ENCODE results near the gene LYZL4. TPM values are rescaled to one million over a fixed set of nuclear protein-coding genes. Genes with fewer than 3 reads are reported as not detected.

LYZL4 gene
- polyA plus RNA-seq, 1 of the 3 experiments (the other 2 are of a cell fraction): not detected

GRCh38 chr3:42456211-42456610, 45.8 kb upstream of the LYZL4 start:
- no peaks in the 10 kb centered on the region for H3K4me1 ChIP-seq (ENCODE audit: control insufficient read depth in 1 of 2, insufficient read depth in 2 of 2, low read depth in 1 of 2, low read length in 1 of 2)
- no peaks in the 10 kb centered on the region for H3K79me2 ChIP-seq (ENCODE audit: insufficient read depth)
- H3K4me2 ChIP-seq: no peak overlapping the region
- no peaks in the 10 kb centered on the region for H3F3A ChIP-seq (replicated peaks; ENCODE audit: insufficient read depth)
- H3K27me3 ChIP-seq (ENCODE audit: insufficient read depth): no peaks in the 10 kb centered on the region
- H3K4me3 ChIP-seq (ENCODE audit: low read depth in 2 of 2, low read length in 1 of 2): no peak overlapping the region
- H3K27ac ChIP-seq (ENCODE audit: low read depth in 2 of 2, low read length in 1 of 2): no peak overlapping the region
- H3K9ac ChIP-seq: no peak overlapping the region
- POLR2A ChIA-PET: no interaction called here
- H4K20me1 ChIP-seq (ENCODE audit: insufficient read depth): no peaks in the 10 kb centered on the region
- no peaks in the 10 kb centered on the region for H3K36me3 ChIP-seq (replicated peaks in 1 of 2; ENCODE audit: control insufficient read depth in 1 of 2, insufficient read depth in 2 of 2, low read length in 1 of 2)
- no peaks in the 10 kb centered on the region for H3K9me2 ChIP-seq
- TF ChIP-seq SIN3A (IDR thresholded peaks at IDR 0.05; ENCODE audit: borderline replicate concordance, low read depth, low read length): no peak
- TF ChIP-seq EP300 (IDR thresholded peaks at IDR 0.05; ENCODE audit: borderline replicate concordance in 1 of 2, low read depth in 1 of 2, low read length in 1 of 2): no peak
- no peak for TF ChIP-seq MXI1 (IDR thresholded peaks at IDR 0.05; ENCODE audit: low read depth, low read length)
- TF ChIP-seq CHD2 (IDR thresholded peaks at IDR 0.05; ENCODE audit: low read length, partially characterized antibody): no peak
- TF ChIP-seq TAF1 (IDR thresholded peaks at IDR 0.05; ENCODE audit: borderline replicate concordance, low read depth, low read length): no peak
- CTCF ChIA-PET: interaction anchor here (1.1 to 1.7 kb wide), 2 partner anchors 45 to 208 kb away, joined by 3 to 6 read pairs; no protein-coding TSS in a partner anchor
- no peak for DNase-seq
- no peak overlapping the region for H2AFZ ChIP-seq (ENCODE audit: low read depth)
- H3K9me3 ChIP-seq: no peaks in the 10 kb centered on the region

GRCh38 chr3:42451546-42452230, 41.3 kb upstream of the LYZL4 start:
- H2AFZ ChIP-seq (ENCODE audit: low read depth): no peak overlapping the region
- no peaks in the 10 kb centered on the region for H3F3A ChIP-seq (replicated peaks; ENCODE audit: insufficient read depth)
- no peaks in the 10 kb centered on the region for H4K20me1 ChIP-seq (ENCODE audit: insufficient read depth)
- no peaks in the 10 kb centered on the region for H3K9me3 ChIP-seq
- no peaks in the 10 kb centered on the region for H3K36me3 ChIP-seq (replicated peaks in 1 of 2; ENCODE audit: control insufficient read depth in 1 of 2, insufficient read depth in 2 of 2, low read length in 1 of 2)
- no peak for DNase-seq
- H3K79me2 ChIP-seq (ENCODE audit: insufficient read depth): no peaks in the 10 kb centered on the region
- 58% methylated on average over 2 of the region's 2 CpGs for WGBS (ENCODE audit: low lambda C conversion rate)
- no peak overlapping the region for H3K27ac ChIP-seq (ENCODE audit: low read depth in 2 of 2, low read length in 1 of 2)
- CTCF ChIA-PET: interaction anchor here (1.1 to 1.8 kb wide), 2 partner anchors 10 to 204 kb away, joined by 3 to 9 read pairs; no protein-coding TSS in a partner anchor
- no peaks in the 10 kb centered on the region for H3K9me2 ChIP-seq
- no peaks in the 10 kb centered on the region for H3K4me1 ChIP-seq (ENCODE audit: control insufficient read depth in 1 of 2, insufficient read depth in 2 of 2, low read depth in 1 of 2, low read length in 1 of 2)
- POLR2A ChIA-PET: no interaction called here
- H3K9ac ChIP-seq: no peak overlapping the region
- H3K4me3 ChIP-seq (ENCODE audit: low read depth in 2 of 2, low read length in 1 of 2): no peak overlapping the region
- H3K27me3 ChIP-seq (ENCODE audit: insufficient read depth): no peaks in the 10 kb centered on the region
- TF ChIP-seq SIN3A (IDR thresholded peaks at IDR 0.05; ENCODE audit: borderline replicate concordance, low read depth, low read length): no peak
- TF ChIP-seq USF2 (IDR thresholded peaks at IDR 0.05; ENCODE audit: borderline replicate concordance, low read depth, low read length): no peak
- TF ChIP-seq USF1 (IDR thresholded peaks at IDR 0.05; ENCODE audit: borderline replicate concordance, low read depth): no peak
- TF ChIP-seq MXI1 (IDR thresholded peaks at IDR 0.05; ENCODE audit: low read depth, low read length): no peak
- no peak for TF ChIP-seq MEF2A (IDR thresholded peaks at IDR 0.05; ENCODE audit: borderline replicate concordance, low read depth)
- no peak overlapping the region for H3K4me2 ChIP-seq
